Mesothelial cell of epicardium (in vitro differentiated cells): Measurements from ENCODE around the gene RASA2. TPM values are rescaled to one million over a fixed set of nuclear protein-coding genes. Genes with fewer than 3 reads are reported as not detected.
"Not testable (repeated sequence)": the region's sequence is repeated elsewhere in the genome, so short reads cannot be mapped to it uniquely, and the experiment has no call there.

ENCODE experiments used
- DNase-seq, 2 experiments: peaks; one replicate each; pipeline ENCODE4 v3.0.0; 2021; ENCODE audit warnings: low spot score in 2 of 2; ENCODE audit not compliant: unreplicated experiment in 2 of 2
- H3K27ac Mint-ChIP-seq: 2 replicates; pipeline ENCODE4 v1.8.0; 2021; ENCODE audit warnings: mixed read lengths
- H3K27me3 Mint-ChIP-seq: 2 replicates; pipeline ENCODE4 v1.8.0; 2021; ENCODE audit warnings: low read depth, mixed read lengths
- H3K36me3 Mint-ChIP-seq: 2 replicates; pipeline ENCODE4 v1.8.0; 2021; ENCODE audit warnings: mixed read lengths
- H3K4me1 Mint-ChIP-seq: 2 replicates; pipeline ENCODE4 v1.8.0; 2021; ENCODE audit warnings: mixed read lengths
- H3K4me3 Mint-ChIP-seq: 2 replicates; pipeline ENCODE4 v1.8.0; 2021; ENCODE audit warnings: mild to moderate bottlenecking, moderate library complexity, mixed read lengths
- H3K9me3 Mint-ChIP-seq: 2 replicates; pipeline ENCODE4 v1.8.0; 2021; ENCODE audit warnings: mixed read lengths
- total RNA-seq: library from RNA; stranded (reverse); gene quantifications from 3 replicates; pipeline ENCODE4 v1.2.1, GENCODE V29; 2021
- TF ChIP-seq, protein P1 (sequence below): fragments of 200-600 bp; sonication (generic); IDR thresholded peaks from one replicate; pipeline ENCODE4 v1.5.0; 2021; ENCODE audit warnings: antibody characterized with exemption; ENCODE audit not compliant: unreplicated experiment

RASA2 gene
- total RNA-seq, 1 donor from 2014 or later, result 14.5 TPM

DNA sequence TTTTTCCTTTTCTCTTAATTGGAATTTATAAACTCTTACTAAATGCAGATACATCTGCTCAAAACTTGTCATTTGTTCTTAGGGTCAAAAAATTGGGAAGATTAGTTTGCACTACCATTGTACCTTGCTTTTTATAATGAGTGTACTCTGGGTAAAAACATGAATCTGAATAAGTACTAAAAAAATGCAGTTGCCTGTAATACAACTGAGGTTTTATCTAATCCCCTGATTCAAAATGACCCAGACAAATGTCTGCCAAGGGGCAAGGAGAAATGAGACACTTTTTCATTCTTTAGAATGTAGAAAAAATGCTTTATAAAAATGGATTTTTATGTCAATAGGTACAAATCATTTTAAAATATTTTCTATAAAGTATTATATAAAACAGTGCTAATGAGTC, 42.4 kb downstream of the RASA2 start:
- no peak for DNase-seq
- H3K36me3 Mint-ChIP-seq, result no peaks in the 10 kb centered on the region
- H3K27me3 Mint-ChIP-seq, result no peaks in the 10 kb centered on the region
- no peak overlapping the region for H3K4me3 Mint-ChIP-seq
- TF ChIP-seq, protein P1, sequence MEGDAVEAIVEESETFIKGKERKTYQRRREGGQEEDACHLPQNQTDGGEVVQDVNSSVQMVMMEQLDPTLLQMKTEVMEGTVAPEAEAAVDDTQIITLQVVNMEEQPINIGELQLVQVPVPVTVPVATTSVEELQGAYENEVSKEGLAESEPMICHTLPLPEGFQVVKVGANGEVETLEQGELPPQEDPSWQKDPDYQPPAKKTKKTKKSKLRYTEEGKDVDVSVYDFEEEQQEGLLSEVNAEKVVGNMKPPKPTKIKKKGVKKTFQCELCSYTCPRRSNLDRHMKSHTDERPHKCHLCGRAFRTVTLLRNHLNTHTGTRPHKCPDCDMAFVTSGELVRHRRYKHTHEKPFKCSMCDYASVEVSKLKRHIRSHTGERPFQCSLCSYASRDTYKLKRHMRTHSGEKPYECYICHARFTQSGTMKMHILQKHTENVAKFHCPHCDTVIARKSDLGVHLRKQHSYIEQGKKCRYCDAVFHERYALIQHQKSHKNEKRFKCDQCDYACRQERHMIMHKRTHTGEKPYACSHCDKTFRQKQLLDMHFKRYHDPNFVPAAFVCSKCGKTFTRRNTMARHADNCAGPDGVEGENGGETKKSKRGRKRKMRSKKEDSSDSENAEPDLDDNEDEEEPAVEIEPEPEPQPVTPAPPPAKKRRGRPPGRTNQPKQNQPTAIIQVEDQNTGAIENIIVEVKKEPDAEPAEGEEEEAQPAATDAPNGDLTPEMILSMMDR, result no peak
- no peaks in the 10 kb centered on the region for H3K9me3 Mint-ChIP-seq
- H3K27ac Mint-ChIP-seq, result no peak overlapping the region
- peaks cover 17% of the 10 kb centered on the region for H3K4me1 Mint-ChIP-seq

DNA sequence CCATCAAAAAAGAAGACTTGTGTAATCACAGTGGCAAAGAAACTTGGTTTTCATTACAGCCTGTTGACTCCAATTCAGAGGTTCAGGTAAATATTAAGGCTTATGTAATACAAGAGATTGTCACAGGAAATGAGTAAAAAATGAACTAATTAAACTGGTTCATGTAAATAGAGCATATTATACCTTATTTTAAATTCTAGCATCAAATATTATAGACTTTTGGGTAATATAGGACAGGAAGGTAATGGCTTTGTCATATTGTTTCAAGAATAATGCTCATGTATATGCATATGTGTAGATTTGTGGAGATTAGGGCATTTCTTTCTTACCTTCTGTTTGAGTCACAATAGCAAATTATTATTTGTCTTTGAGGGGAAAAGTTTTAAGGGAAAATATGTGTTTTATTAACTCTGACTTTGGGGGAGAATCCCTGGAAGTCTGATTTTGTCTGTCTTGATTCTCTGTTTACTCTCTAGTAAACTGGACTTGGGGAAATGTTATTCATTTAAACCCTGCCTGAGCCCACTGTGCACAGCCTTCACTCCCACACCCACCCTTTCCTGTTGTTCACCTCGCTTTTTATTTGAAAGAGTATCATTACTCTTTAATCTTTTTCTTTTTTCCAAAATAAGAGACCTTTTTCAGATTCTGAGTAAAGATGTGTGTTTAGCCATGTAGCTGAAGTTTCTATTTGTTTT, 43.0 kb downstream of the RASA2 start:
- no peak overlapping the region for H3K4me3 Mint-ChIP-seq
- TF ChIP-seq, protein P1, result no peak
- H3K27me3 Mint-ChIP-seq, result no peaks in the 10 kb centered on the region
- H3K9me3 Mint-ChIP-seq, result no peaks in the 10 kb centered on the region
- H3K4me1 Mint-ChIP-seq, result peaks cover 17% of the 10 kb centered on the region
- peak overlapping the region; percentile 73 for H3K27ac Mint-ChIP-seq
- no peaks in the 10 kb centered on the region for H3K36me3 Mint-ChIP-seq
- DNase-seq, result no peak

DNA sequence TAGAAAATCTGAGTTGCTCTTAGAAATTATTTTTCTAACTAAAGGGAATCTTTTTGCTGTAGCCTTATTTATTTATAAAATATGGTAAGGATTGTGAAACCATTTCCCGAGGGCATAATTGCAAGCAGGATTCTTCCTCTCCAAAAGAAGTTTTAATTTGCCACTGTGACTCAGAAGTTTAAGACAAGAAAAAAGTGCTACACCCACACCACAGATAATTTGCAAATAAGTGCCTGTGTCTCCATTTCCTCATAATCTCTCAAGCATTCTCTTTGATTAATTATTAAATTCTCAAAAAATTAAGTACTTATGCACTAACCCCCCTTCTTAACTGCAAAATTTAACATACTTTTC, 43.6 kb downstream of the RASA2 start:
- Mint-ChIP-seq H3K4me1 (peaks cover 17% of the 10 kb centered on the region), H3K27ac (peak overlapping the region; percentile 73), H3K36me3 (peaks cover 3% of the 10 kb centered on the region), H3K4me3 (no peak overlapping the region), H3K9me3 (peaks cover 3% of the 10 kb centered on the region), H3K27me3 (no peaks in the 10 kb centered on the region)
- DNase-seq, result no peak
- TF ChIP-seq, protein P1, result no peak

DNA sequence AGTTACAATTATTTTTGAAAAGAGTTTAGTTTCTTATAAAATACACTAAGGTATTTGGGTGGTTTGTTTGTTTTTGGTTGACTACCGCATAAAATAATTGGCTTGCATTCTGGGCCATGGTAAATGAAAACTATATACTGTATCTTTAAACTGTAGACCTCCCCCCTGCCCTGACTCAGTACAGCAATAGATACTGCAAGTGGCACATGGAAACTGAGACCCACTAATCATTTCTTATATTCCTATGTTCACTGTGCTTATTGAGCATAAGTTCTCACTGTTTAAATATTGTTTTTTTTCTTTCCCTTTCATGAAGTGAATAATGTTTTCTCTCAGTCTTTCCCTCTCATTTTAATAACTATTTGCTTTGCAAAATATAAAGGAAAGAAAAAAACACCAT, 45.8 kb downstream of the RASA2 start:
- no peak overlapping the region for H3K4me3 Mint-ChIP-seq
- peaks cover 12% of the 10 kb centered on the region for H3K9me3 Mint-ChIP-seq
- H3K4me1 Mint-ChIP-seq, result peaks cover 21% of the 10 kb centered on the region
- no peak overlapping the region for H3K27ac Mint-ChIP-seq
- H3K36me3 Mint-ChIP-seq, result peaks cover 15% of the 10 kb centered on the region
- no peak for DNase-seq
- TF ChIP-seq, protein P1, result no peak
- no peaks in the 10 kb centered on the region for H3K27me3 Mint-ChIP-seq

DNA sequence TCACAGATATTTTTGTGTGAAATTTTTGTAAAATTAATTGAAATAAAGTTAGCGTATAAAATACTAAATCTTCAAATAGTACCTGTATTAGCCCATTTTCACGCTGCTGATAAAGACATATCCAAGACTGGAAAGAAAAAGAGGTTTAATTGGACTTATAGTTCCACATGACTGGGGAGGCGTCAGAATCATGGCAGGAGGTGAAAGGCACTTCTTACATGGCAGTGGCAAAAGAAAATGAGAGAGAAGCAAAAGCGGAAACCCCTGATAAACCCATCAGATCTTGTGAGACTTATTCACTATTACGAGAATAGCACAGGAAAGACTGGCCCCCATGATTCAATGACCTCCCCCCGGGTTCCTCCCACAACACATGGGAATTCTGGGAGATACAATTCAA, 49.2 kb downstream of the RASA2 start:
- H3K27me3 Mint-ChIP-seq, H3K27ac Mint-ChIP-seq, DNase-seq, H3K4me3 Mint-ChIP-seq, H3K4me1 Mint-ChIP-seq: not testable (repeated sequence)
- peaks cover 20% of the 10 kb centered on the region for H3K36me3 Mint-ChIP-seq
- peaks cover 12% of the 10 kb centered on the region for H3K9me3 Mint-ChIP-seq

DNA sequence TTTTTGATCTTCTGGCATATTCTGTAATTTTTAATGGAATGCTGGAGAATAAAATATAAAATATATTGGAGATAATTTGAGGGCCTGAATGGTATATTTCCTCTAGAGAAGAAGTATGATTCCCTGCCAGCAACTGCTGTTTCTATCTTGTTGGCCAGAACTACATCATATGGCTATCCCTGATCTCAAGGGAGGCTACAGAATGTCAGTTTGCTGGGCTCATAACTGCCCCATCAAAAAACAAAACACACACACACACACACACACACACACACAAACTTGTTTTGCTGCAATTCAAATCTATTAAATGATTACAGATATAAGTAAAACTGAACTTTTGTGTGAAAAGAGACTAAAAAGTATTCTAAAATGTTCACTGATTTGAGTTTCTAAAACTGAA, 51.0 kb downstream of the RASA2 start:
- no peaks in the 10 kb centered on the region for H3K27me3 Mint-ChIP-seq
- TF ChIP-seq, protein P1, result no peak
- H3K4me1 Mint-ChIP-seq, result peaks cover 4% of the 10 kb centered on the region
- no peak overlapping the region for H3K4me3 Mint-ChIP-seq
- DNase-seq, result no peak
- peaks cover 31% of the 10 kb centered on the region for H3K36me3 Mint-ChIP-seq
- peaks cover 21% of the 10 kb centered on the region for H3K9me3 Mint-ChIP-seq
- H3K27ac Mint-ChIP-seq, result no peak overlapping the region
